Measurements from ENCODE around the gene COP1.

DNA sequence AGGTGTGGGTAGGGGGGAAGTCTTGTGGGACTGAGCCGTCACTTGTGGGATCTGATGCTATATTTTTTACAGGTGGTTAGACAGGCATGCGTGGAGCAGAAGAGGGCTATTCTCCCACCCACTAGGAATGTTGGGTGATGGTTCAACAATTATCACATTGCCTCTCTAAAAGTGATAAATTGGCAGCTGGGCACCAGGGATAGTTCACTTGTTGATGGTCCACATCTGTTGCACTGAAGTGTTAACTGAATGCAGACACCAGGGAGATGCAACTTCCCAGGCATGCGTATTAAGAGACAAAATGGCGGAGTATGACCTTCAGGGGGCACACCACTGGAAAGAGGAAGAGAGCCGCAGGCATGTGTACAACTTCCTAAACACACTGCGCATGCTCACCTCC, 270.4 kb downstream of the COP1 start:
- TF ChIP-seq EZH2 (IDR thresholded peaks at IDR 0.05) (no peak), POLR2AphosphoS5 (IDR thresholded peaks at IDR 0.05; ENCODE audit: borderline replicate concordance, low read depth, low read length) (no peak), FOXP2 (optimal IDR thresholded peaks at IDR 0.05; ENCODE audit: control extremely low read depth, extremely low read length, insufficient read depth) (no peak)

Measured in SK-N-MC (cell line).